Measurements from ENCODE around the gene PSMA7. TPM values are rescaled to one million over a fixed set of nuclear protein-coding genes. Genes with fewer than 3 reads are reported as not detected.

Gene PSMA7
- total RNA-seq, 1 experiment from 2014 or later, result 514 TPM

DNA sequence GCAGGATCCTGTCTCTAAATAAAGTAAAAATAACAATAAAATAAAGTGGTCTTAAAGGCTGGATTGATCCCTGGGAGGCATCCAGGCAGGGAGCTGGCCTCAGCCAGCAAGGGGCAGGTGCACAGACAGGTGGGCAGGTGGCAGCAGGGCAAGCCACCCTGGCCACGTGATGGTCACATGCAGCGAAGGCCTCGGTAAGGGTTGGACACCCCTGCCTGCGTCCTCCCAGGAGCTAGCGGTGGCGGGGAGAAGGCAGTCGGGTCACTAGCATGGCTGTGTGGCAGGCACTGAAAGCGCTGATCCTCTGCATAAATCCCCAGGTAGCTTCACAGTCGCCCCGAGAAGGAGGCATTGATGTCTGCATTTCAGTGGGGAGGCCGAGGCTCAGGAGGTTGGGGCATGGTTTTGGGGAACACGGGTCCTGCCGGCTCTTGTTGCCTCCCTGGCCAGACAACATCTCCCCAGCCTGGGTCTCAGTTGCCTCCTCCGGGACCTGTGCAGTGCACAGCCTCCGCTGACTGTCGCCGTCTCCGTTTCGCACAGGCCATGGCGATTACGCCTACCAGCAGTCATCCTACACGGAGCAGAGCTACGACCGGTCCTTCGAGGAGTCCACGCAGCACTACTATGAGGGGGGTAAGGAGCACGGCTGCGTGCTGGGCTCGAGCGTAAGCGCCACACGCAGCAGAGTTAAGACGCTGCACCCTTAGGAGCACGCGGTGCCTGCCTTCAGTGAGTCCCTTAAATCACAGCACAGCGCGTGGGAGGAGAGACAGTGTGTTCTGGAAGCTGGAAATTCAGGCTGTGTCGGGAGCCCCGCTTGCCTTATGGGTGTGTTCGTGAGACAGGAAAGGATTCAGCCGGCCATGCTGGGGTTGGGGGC is 21.9 kb upstream of the PSMA7 start:
- Mint-ChIP-seq H3K27me3 (ENCODE audit: unreplicated experiment) (no peaks in the 10 kb centered on the region), H3K4me3 (ENCODE audit: low read depth, unreplicated experiment) (no peak overlapping the region), H3K27ac (ENCODE audit: unreplicated experiment) (no peak overlapping the region), H3K36me3 (ENCODE audit: insufficient read depth, unreplicated experiment) (peaks cover 74% of the 10 kb centered on the region), H3K4me1 (ENCODE audit: low read depth, unreplicated experiment) (peaks cover 18% of the 10 kb centered on the region), H3K9me3 (ENCODE audit: low read depth, unreplicated experiment) (no peaks in the 10 kb centered on the region)
- no peak for DNase-seq
- intact Hi-C loops (cut with micrococcal nuclease; ENCODE audit: unreplicated experiment), result no loop called here
- CTCF ChIA-PET, result no interaction called here
- no TSS peak for BruUV-seq (replicated peaks)
- TF ChIP-seq CTCF (IDR thresholded peaks at IDR 0.05; ENCODE audit: unreplicated experiment), result no peak

- H3K27ac Mint-ChIP-seq (ENCODE audit: unreplicated experiment), result no peak overlapping the region
- BruUV-seq (replicated peaks), result no TSS peak
- intact Hi-C loops (cut with micrococcal nuclease; ENCODE audit: unreplicated experiment), result no loop called here
Observed at GRCh38 chr20:62163986-62164762, 21.0 kb upstream of the PSMA7 start.

GRCh38 chr20:62163485-62163865 is 20.3 kb upstream of the PSMA7 start:
- no peak for DNase-seq
- CTCF ChIA-PET, result interaction anchor here (0.5 kb wide), 1 partner anchor 162 kb away, joined by 4 read pairs; no protein-coding TSS in a partner anchor
- intact Hi-C loops (cut with micrococcal nuclease; ENCODE audit: unreplicated experiment), result no loop called here
- no TSS peak for BruUV-seq (replicated peaks)
- peaks cover 73% of the 10 kb centered on the region for H3K36me3 Mint-ChIP-seq (ENCODE audit: insufficient read depth, unreplicated experiment)
- H3K9me3 Mint-ChIP-seq (ENCODE audit: low read depth, unreplicated experiment), result no peaks in the 10 kb centered on the region
- H3K27me3 Mint-ChIP-seq (ENCODE audit: unreplicated experiment), result no peaks in the 10 kb centered on the region
- H3K4me3 Mint-ChIP-seq (ENCODE audit: low read depth, unreplicated experiment), result no peak overlapping the region
- H3K27ac Mint-ChIP-seq (ENCODE audit: unreplicated experiment), result no peak overlapping the region
- TF ChIP-seq CTCF (IDR thresholded peaks at IDR 0.05; ENCODE audit: unreplicated experiment), result no peak
- H3K4me1 Mint-ChIP-seq (ENCODE audit: low read depth, unreplicated experiment), result peaks cover 32% of the 10 kb centered on the region

More at GRCh38 chr20:62163986-62164762, 21.0 kb upstream of the PSMA7 start:
- Mint-ChIP-seq H3K4me3 (ENCODE audit: low read depth, unreplicated experiment) (no peak overlapping the region), H3K4me1 (ENCODE audit: low read depth, unreplicated experiment) (peaks cover 27% of the 10 kb centered on the region), H3K27me3 (ENCODE audit: unreplicated experiment) (no peaks in the 10 kb centered on the region), H3K9me3 (ENCODE audit: low read depth, unreplicated experiment) (no peaks in the 10 kb centered on the region), H3K36me3 (ENCODE audit: insufficient read depth, unreplicated experiment) (peaks cover 74% of the 10 kb centered on the region)
- no peak for DNase-seq
- TF ChIP-seq CTCF (IDR thresholded peaks at IDR 0.05; ENCODE audit: unreplicated experiment), result no peak
- CTCF ChIA-PET, result no interaction called here

- Mint-ChIP-seq H3K27ac (ENCODE audit: unreplicated experiment) (no peak overlapping the region), H3K36me3 (ENCODE audit: insufficient read depth, unreplicated experiment) (peaks cover 67% of the 10 kb centered on the region), H3K4me1 (ENCODE audit: low read depth, unreplicated experiment) (peaks cover 35% of the 10 kb centered on the region), H3K9me3 (ENCODE audit: low read depth, unreplicated experiment) (no peaks in the 10 kb centered on the region), H3K27me3 (ENCODE audit: unreplicated experiment) (no peaks in the 10 kb centered on the region), H3K4me3 (ENCODE audit: low read depth, unreplicated experiment) (no peak overlapping the region)
- CTCF ChIA-PET, result interaction anchor here (0.5 kb wide), 1 partner anchor 161 kb away, joined by 4 read pairs; no protein-coding TSS in a partner anchor
- BruUV-seq (replicated peaks), result no TSS peak
- no peak for TF ChIP-seq CTCF (IDR thresholded peaks at IDR 0.05; ENCODE audit: unreplicated experiment)
- intact Hi-C loops (cut with micrococcal nuclease; ENCODE audit: unreplicated experiment), result no loop called here
- DNase-seq, result no peak
Observed at GRCh38 chr20:62162765-62163484, 19.7 kb upstream of the PSMA7 start.

Measured in Calu3 (cell line).